ENCODE results near the gene ZNF546.
A peak's percentile ranks its signal among the peaks of the same experiment; 100 is the strongest.
"Not testable (repeated sequence)": the region's sequence is repeated elsewhere in the genome, so short reads cannot be mapped to it uniquely, and the experiment has no call there.

Gene ZNF546

GRCh38 chr19:40023969-40024368, 27.1 kb downstream of the ZNF546 start:
- DNase-seq (ENCODE audit: low read depth, low spot score) = no peak
- H3K9ac ChIP-seq (ENCODE audit: insufficient read length) = no peak overlapping the region
- H3K36me3 ChIP-seq (ENCODE audit: insufficient read depth, low read length) = no peaks in the 10 kb centered on the region
- TF ChIP-seq FOXP2 (optimal IDR thresholded peaks at IDR 0.05; ENCODE audit: control extremely low read depth, extremely low read length, insufficient read depth) (no peak), POLR2AphosphoS5 (IDR thresholded peaks at IDR 0.05; ENCODE audit: borderline replicate concordance, low read depth, low read length) (no peak), EZH2 (IDR thresholded peaks at IDR 0.05) (no peak)
- H3K9me3 ChIP-seq (ENCODE audit: low read depth, low read length) = peaks cover 24% of the 10 kb centered on the region
- H3K27ac ChIP-seq = no peak overlapping the region
- no peak overlapping the region for H3K4me3 ChIP-seq

GRCh38 chr19:40025938-40026596, 29.2 kb downstream of the ZNF546 start:
- no peak overlapping the region for H3K4me3 ChIP-seq
- no peak overlapping the region for H3K27ac ChIP-seq
- DNase-seq (ENCODE audit: low read depth, low spot score) = no peak
- no peaks in the 10 kb centered on the region for H3K36me3 ChIP-seq (ENCODE audit: insufficient read depth, low read length)
- H3K9ac ChIP-seq (ENCODE audit: insufficient read length) = no peak overlapping the region
- H3K9me3 ChIP-seq (ENCODE audit: low read depth, low read length) = peaks cover 33% of the 10 kb centered on the region
- TF ChIP-seq POLR2AphosphoS5 (IDR thresholded peaks at IDR 0.05; ENCODE audit: borderline replicate concordance, low read depth, low read length) (no peak), EZH2 (IDR thresholded peaks at IDR 0.05) (no peak), FOXP2 (optimal IDR thresholded peaks at IDR 0.05; ENCODE audit: control extremely low read depth, extremely low read length, insufficient read depth) (no peak)

DNA sequence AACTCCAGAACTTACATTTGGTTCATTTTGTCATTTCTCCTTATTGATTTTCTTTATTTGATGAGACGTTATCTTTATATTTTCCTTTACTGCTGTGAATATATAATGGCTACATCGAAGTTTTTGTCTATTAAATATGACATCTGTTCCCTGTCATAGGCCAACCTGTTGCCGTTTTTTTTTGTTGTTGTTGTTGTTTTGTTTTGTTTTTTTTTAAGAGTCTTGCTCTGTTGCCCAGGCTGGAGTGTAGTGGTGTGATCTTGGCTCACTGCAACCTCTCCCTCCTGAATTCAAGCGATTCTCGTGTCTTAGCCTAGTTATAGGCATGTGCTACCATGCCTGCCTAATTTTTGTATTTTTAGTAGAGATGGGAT, 29.7 kb downstream of the ZNF546 start:
- no peak overlapping the region for H3K27ac ChIP-seq
- H3K36me3 ChIP-seq (ENCODE audit: insufficient read depth, low read length) = no peaks in the 10 kb centered on the region
- DNase-seq (ENCODE audit: low read depth, low spot score) = no peak
- no peak overlapping the region for H3K9ac ChIP-seq (ENCODE audit: insufficient read length)
- no peak overlapping the region for H3K4me3 ChIP-seq
- H3K9me3 ChIP-seq (ENCODE audit: low read depth, low read length) = peaks cover 35% of the 10 kb centered on the region
- no peak for TF ChIP-seq FOXP2 (optimal IDR thresholded peaks at IDR 0.05; ENCODE audit: control extremely low read depth, extremely low read length, insufficient read depth)
- TF ChIP-seq EZH2 (IDR thresholded peaks at IDR 0.05) = no peak
- no peak for TF ChIP-seq POLR2AphosphoS5 (IDR thresholded peaks at IDR 0.05; ENCODE audit: borderline replicate concordance, low read depth, low read length)

DNA sequence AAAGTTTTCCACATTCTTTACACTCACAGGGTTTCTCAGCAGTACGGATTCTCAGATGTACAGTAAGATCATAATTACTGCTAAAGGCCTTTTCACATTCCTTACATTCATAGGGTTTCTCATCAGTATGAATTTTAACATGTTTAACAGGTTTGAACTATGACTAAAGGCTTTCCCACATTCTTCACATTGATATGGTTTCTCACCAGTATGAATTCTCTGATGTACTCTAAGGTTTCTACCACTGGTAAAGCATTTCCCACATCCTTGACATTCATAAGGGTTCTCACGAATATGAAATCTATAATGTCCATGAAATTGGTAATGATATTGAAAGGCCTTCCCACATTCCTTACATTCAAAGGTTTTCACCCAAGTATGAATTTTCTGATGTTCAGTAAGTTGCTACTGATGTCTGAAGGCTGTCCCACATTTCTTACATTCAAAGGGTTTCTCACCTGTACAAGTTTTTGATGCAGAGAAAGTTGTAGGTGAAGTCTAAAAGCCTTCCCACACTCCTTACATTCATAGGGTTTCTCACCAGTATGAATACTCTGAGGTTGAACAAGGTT, 37.2 kb downstream of the ZNF546 start:
- Histone ChIP-seq H3K36me3 (ENCODE audit: insufficient read depth, low read length) (peaks cover 7% of the 10 kb centered on the region; the same call in 1 of the 2 replicates), H3K27ac (no peak overlapping the region), H3K9me3 (ENCODE audit: low read depth, low read length) (peaks cover 40% of the 10 kb centered on the region), H3K4me3 (no peak overlapping the region), H3K9ac (ENCODE audit: insufficient read length) (no peak overlapping the region)
- no peak for DNase-seq (ENCODE audit: low read depth, low spot score)
- TF ChIP-seq POLR2AphosphoS5 (IDR thresholded peaks at IDR 0.05; ENCODE audit: borderline replicate concordance, low read depth, low read length) = no peak
- TF ChIP-seq FOXP2 (optimal IDR thresholded peaks at IDR 0.05; ENCODE audit: control extremely low read depth, extremely low read length, insufficient read depth) = no peak
- no peak for TF ChIP-seq EZH2 (IDR thresholded peaks at IDR 0.05)

GRCh38 chr19:40035996-40036395, 39.1 kb downstream of the ZNF546 start:
- no peak for DNase-seq (ENCODE audit: low read depth, low spot score)
- Histone ChIP-seq H3K9me3 (ENCODE audit: low read depth, low read length) (peaks cover 29% of the 10 kb centered on the region; the same call in 1 of the 2 replicates), H3K36me3 (ENCODE audit: insufficient read depth, low read length) (peaks cover 7% of the 10 kb centered on the region; the same call in 1 of the 2 replicates)

GRCh38 chr19:40038047-40038446, 41.2 kb downstream of the ZNF546 start:
- DNase-seq (ENCODE audit: low read depth, low spot score); H3K36me3 ChIP-seq (ENCODE audit: insufficient read depth, low read length); H3K4me3 ChIP-seq; H3K27ac ChIP-seq; H3K9ac ChIP-seq (ENCODE audit: insufficient read length): not testable (repeated sequence)
- peaks cover 25% of the 10 kb centered on the region; the same call in 1 of the 2 replicates for H3K9me3 ChIP-seq (ENCODE audit: low read depth, low read length)

More at GRCh38 chr19:40035996-40036395, 39.1 kb downstream of the ZNF546 start:
- TF ChIP-seq POLR2AphosphoS5 (IDR thresholded peaks at IDR 0.05; ENCODE audit: borderline replicate concordance, low read depth, low read length) (no peak), FOXP2 (optimal IDR thresholded peaks at IDR 0.05; ENCODE audit: control extremely low read depth, extremely low read length, insufficient read depth) (no peak), EZH2 (IDR thresholded peaks at IDR 0.05) (no peak)
- Histone ChIP-seq H3K9ac (ENCODE audit: insufficient read length) (no peak overlapping the region), H3K4me3 (no peak overlapping the region), H3K27ac (no peak overlapping the region)

- DNase-seq (ENCODE audit: low read depth, low spot score); H3K27ac ChIP-seq; H3K4me3 ChIP-seq; H3K9ac ChIP-seq (ENCODE audit: insufficient read length): not testable (repeated sequence)
- Histone ChIP-seq H3K9me3 (ENCODE audit: low read depth, low read length) (peaks cover 19% of the 10 kb centered on the region; the same call in 1 of the 2 replicates), H3K36me3 (ENCODE audit: insufficient read depth, low read length) (peaks cover 35% of the 10 kb centered on the region)
Measured at GRCh38 chr19:40041718-40042117, 44.9 kb downstream of the ZNF546 start.

DNA sequence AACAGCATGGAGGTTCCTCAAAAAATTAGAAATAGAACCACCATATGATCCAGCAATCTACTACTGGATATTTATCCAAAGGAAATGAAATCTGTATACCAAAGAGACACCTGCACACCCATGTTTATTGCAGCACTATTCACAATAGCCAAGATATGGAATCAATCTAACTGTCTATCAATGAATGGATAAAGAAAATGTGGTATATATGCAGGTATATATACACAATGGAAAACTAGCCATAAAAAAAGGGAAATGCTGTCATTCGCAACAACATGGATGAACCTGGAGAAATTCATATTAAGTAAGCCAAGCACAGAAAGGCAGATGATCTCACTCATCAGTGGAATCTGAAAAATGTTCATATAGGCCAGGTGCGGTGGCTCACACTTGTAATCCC, 56.6 kb downstream of the ZNF546 start:
- TF ChIP-seq FOXP2 (optimal IDR thresholded peaks at IDR 0.05; ENCODE audit: control extremely low read depth, extremely low read length, insufficient read depth) (no peak), POLR2AphosphoS5 (IDR thresholded peaks at IDR 0.05; ENCODE audit: borderline replicate concordance, low read depth, low read length) (no peak), EZH2 (IDR thresholded peaks at IDR 0.05) (no peak)
- no peak for DNase-seq (ENCODE audit: low read depth, low spot score)

DNA sequence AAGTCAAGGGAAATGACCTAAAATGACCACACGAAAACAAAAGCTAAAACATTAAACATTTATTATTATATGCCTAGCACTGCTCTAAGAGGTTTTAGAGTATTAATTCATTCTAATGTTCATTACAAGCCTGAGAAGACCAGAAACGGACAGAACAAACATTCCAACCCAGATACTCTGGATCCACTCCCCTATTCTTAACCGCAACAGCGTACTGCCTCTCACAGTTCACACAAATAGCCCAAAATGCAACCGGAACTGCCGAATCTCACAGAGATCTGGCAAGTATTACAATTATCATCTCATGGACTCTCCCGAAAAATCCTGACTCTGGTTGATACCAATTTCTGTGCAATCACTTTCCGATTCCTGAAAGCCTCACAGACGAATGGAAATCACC, 57.8 kb downstream of the ZNF546 start:
- H3K27ac ChIP-seq = no peak overlapping the region
- peaks cover 18% of the 10 kb centered on the region; the same call in 1 of the 2 replicates for H3K9me3 ChIP-seq (ENCODE audit: low read depth, low read length)
- TF ChIP-seq POLR2AphosphoS5 (IDR thresholded peaks at IDR 0.05; ENCODE audit: borderline replicate concordance, low read depth, low read length) = no peak
- no peak for TF ChIP-seq EZH2 (IDR thresholded peaks at IDR 0.05)
- no peak for TF ChIP-seq FOXP2 (optimal IDR thresholded peaks at IDR 0.05; ENCODE audit: control extremely low read depth, extremely low read length, insufficient read depth)
- H3K4me3 ChIP-seq = peak overlapping the region; percentile 90
- peaks cover 14% of the 10 kb centered on the region for H3K36me3 ChIP-seq (ENCODE audit: insufficient read depth, low read length)
- no peak for DNase-seq (ENCODE audit: low read depth, low spot score)
- H3K9ac ChIP-seq (ENCODE audit: insufficient read length) = no peak overlapping the region

More for the DNA sequence above, 56.6 kb downstream of the ZNF546 start:
- Histone ChIP-seq H3K36me3 (ENCODE audit: insufficient read depth, low read length) (peaks cover 25% of the 10 kb centered on the region), H3K27ac (no peak overlapping the region), H3K9ac (ENCODE audit: insufficient read length) (no peak overlapping the region), H3K4me3 (no peak overlapping the region), H3K9me3 (ENCODE audit: low read depth, low read length) (peaks cover 18% of the 10 kb centered on the region; the same call in 1 of the 2 replicates)

Data from SK-N-MC (cell line).